HL-60 (cell line): ENCODE data around the gene EIF6.

Source experiments
- GABPA ChIP-seq: IDR thresholded peaks from 2 replicates; pipeline ENCODE4 v1.6.1; 2012; ENCODE audit warnings: low read depth
- TF ChIP-seq, protein P1 (sequence below): IDR thresholded peaks from one replicate; pipeline ENCODE4 v1.5.1; 2011; ENCODE audit warnings: low read length, control low read depth, inconsistent platforms; ENCODE audit not compliant: insufficient read depth

DNA sequence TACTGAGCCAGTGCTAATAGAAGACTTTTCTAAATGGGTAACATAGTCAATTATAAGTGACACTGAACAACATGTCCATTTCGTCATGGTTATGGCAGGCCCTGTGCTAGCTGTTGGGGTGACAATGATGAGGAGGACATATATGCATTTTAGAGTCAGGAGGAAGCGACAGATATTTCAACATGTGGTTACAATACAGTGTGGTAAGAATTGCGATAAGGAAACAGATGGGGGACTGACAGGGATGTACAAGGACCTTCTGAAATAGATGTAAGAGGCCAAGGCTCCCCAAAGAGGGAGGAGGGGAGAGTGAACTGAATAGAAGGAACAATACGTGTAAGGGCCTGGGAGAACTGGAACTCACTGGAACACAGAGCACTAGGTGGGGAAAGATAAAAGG, 46.4 kb downstream of the EIF6 start:
- TF ChIP-seq, protein P1, sequence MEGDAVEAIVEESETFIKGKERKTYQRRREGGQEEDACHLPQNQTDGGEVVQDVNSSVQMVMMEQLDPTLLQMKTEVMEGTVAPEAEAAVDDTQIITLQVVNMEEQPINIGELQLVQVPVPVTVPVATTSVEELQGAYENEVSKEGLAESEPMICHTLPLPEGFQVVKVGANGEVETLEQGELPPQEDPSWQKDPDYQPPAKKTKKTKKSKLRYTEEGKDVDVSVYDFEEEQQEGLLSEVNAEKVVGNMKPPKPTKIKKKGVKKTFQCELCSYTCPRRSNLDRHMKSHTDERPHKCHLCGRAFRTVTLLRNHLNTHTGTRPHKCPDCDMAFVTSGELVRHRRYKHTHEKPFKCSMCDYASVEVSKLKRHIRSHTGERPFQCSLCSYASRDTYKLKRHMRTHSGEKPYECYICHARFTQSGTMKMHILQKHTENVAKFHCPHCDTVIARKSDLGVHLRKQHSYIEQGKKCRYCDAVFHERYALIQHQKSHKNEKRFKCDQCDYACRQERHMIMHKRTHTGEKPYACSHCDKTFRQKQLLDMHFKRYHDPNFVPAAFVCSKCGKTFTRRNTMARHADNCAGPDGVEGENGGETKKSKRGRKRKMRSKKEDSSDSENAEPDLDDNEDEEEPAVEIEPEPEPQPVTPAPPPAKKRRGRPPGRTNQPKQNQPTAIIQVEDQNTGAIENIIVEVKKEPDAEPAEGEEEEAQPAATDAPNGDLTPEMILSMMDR: no peak
- TF ChIP-seq GABPA: 0 out of 2 replicates have a peak, but pooled peaks have one; percentile 23
